ENCODE results near the gene NEK11. TPM values are rescaled to one million over a fixed set of nuclear protein-coding genes. Genes with fewer than 3 reads are reported as not detected.

NEK11 gene
- total RNA-seq, 2 experiments from 2014 or later, result 1.6 to 4.2 TPM

GRCh38 chr3:131081224-131081623 lies 54.5 kb downstream of the NEK11 start:
- CTCF ChIA-PET, result no interaction called here
- no peak for DNase-seq
- Mint-ChIP-seq H3K9me3 (no peaks in the 10 kb centered on the region), H3K27ac (no peak overlapping the region), H3K4me3 (no peak overlapping the region), H3K27me3 (no peaks in the 10 kb centered on the region), H3K4me1 (ENCODE audit: low read depth) (no peaks in the 10 kb centered on the region), H3K36me3 (ENCODE audit: low read depth) (no peaks in the 10 kb centered on the region)
- H3K4me3 ChIP-seq (ENCODE audit: low read length), result no peak overlapping the region
- H3K27me3 ChIP-seq (ENCODE audit: control insufficient read depth in 1 of 2, insufficient read depth in 2 of 2, low read length in 2 of 2), result no peaks in the 10 kb centered on the region
- no peak overlapping the region for H3K27ac ChIP-seq (ENCODE audit: low read depth in 1 of 2, low read length in 2 of 2)
- POLR2A ChIA-PET, result no interaction called here
- intact Hi-C loops (cut with DNase I, micrococcal nuclease), result no loop called here
- H3K36me3 ChIP-seq (ENCODE audit: insufficient read depth, low read length), result no peaks in the 10 kb centered on the region
- H3K9me3 ChIP-seq (ENCODE audit: control insufficient read depth in 1 of 2, insufficient read depth in 1 of 2, low read length in 2 of 2), result no peaks in the 10 kb centered on the region
- no peak for ATAC-seq (ENCODE audit: poor library complexity)
- no peaks in the 10 kb centered on the region for H3K4me1 ChIP-seq (ENCODE audit: insufficient read depth, low read length)
- TF ChIP-seq, protein P1, sequence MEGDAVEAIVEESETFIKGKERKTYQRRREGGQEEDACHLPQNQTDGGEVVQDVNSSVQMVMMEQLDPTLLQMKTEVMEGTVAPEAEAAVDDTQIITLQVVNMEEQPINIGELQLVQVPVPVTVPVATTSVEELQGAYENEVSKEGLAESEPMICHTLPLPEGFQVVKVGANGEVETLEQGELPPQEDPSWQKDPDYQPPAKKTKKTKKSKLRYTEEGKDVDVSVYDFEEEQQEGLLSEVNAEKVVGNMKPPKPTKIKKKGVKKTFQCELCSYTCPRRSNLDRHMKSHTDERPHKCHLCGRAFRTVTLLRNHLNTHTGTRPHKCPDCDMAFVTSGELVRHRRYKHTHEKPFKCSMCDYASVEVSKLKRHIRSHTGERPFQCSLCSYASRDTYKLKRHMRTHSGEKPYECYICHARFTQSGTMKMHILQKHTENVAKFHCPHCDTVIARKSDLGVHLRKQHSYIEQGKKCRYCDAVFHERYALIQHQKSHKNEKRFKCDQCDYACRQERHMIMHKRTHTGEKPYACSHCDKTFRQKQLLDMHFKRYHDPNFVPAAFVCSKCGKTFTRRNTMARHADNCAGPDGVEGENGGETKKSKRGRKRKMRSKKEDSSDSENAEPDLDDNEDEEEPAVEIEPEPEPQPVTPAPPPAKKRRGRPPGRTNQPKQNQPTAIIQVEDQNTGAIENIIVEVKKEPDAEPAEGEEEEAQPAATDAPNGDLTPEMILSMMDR (IDR thresholded peaks at IDR 0.05), result no peak

GRCh38 chr3:131082246-131082645 lies 55.6 kb downstream of the NEK11 start:
- Mint-ChIP-seq H3K9me3 (no peaks in the 10 kb centered on the region), H3K4me1 (ENCODE audit: low read depth) (no peaks in the 10 kb centered on the region), H3K27ac (no peak overlapping the region), H3K36me3 (ENCODE audit: low read depth) (no peaks in the 10 kb centered on the region), H3K4me3 (no peak overlapping the region), H3K27me3 (no peaks in the 10 kb centered on the region)
- ATAC-seq (ENCODE audit: poor library complexity) (no peak), DNase-seq (no peak)
- ChIA-PET POLR2A (no interaction called here), CTCF (no interaction called here)
- H3K4me1 ChIP-seq (ENCODE audit: insufficient read depth, low read length), result no peaks in the 10 kb centered on the region
- no peaks in the 10 kb centered on the region for H3K27me3 ChIP-seq (ENCODE audit: control insufficient read depth in 1 of 2, insufficient read depth in 2 of 2, low read length in 2 of 2)
- TF ChIP-seq, protein P1 (IDR thresholded peaks at IDR 0.05), result no peak
- no peaks in the 10 kb centered on the region for H3K9me3 ChIP-seq (ENCODE audit: control insufficient read depth in 1 of 2, insufficient read depth in 1 of 2, low read length in 2 of 2)
- intact Hi-C loops (cut with DNase I, micrococcal nuclease), result no loop called here
- H3K4me3 ChIP-seq (ENCODE audit: low read length), result no peak overlapping the region
- H3K36me3 ChIP-seq (ENCODE audit: insufficient read depth, low read length), result no peaks in the 10 kb centered on the region
- H3K27ac ChIP-seq (ENCODE audit: low read depth in 1 of 2, low read length in 2 of 2), result no peak overlapping the region

DNA sequence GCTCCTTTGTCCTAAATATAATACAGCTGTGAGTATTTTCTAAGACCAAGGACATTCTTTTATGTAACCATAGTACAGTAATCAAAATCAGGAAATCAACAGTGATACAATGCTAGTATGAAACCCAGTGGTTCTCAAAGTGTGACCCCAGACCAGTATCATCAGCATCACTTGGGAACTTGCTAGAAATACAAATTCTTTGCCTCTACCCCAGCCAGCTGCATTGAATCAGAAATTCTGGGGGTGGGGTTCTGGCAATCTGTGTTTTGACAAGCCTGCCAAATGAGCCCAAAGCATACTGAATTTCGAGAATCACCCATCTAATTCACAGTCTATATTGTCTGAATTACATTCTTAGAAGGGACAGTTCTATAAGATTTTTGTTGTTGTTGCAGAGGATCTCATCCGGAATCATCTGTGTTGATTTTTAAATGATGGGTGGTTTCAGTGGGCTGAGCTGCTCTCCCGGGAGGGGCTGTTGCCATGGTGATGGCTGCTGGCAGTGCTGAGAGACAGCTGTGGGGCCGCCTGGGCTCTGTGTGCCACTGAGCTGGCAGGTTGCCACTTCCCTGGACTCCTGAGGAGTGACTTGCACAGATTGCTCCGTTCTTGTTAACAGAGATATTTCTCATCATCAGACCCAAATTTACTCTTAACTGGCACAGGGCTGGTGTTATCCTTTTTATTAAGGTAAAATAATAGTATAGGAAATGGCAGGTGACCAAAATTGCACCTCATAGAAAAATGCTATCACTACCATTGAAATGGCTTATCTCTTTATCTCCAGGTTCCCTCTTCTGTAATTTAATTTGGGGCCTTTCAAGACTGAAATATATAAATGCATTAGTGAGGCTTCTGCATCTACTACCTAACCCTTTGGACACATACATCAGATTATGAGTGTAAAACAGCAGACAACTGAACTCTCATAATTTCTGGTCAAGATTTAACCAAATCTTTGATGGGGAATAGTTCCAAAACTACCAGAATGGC lies 56.5 kb downstream of the NEK11 start:
- Mint-ChIP-seq H3K4me1 (ENCODE audit: low read depth) (no peaks in the 10 kb centered on the region), H3K27ac (no peak overlapping the region), H3K36me3 (ENCODE audit: low read depth) (no peaks in the 10 kb centered on the region), H3K27me3 (no peaks in the 10 kb centered on the region), H3K4me3 (no peak overlapping the region), H3K9me3 (no peaks in the 10 kb centered on the region)
- no peaks in the 10 kb centered on the region for H3K27me3 ChIP-seq (ENCODE audit: control insufficient read depth in 1 of 2, insufficient read depth in 2 of 2, low read length in 2 of 2)
- ChIA-PET CTCF (no interaction called here), POLR2A (no interaction called here)
- no peak overlapping the region for H3K27ac ChIP-seq (ENCODE audit: low read depth in 1 of 2, low read length in 2 of 2)
- no peak for DNase-seq
- ATAC-seq (ENCODE audit: poor library complexity), result no peak
- H3K4me1 ChIP-seq (ENCODE audit: insufficient read depth, low read length), result no peaks in the 10 kb centered on the region
- intact Hi-C loops (cut with DNase I, micrococcal nuclease), result no loop called here
- H3K36me3 ChIP-seq (ENCODE audit: insufficient read depth, low read length), result no peaks in the 10 kb centered on the region
- no peaks in the 10 kb centered on the region for H3K9me3 ChIP-seq (ENCODE audit: control insufficient read depth in 1 of 2, insufficient read depth in 1 of 2, low read length in 2 of 2)
- TF ChIP-seq, protein P1 (IDR thresholded peaks at IDR 0.05), result no peak
- no peak overlapping the region for H3K4me3 ChIP-seq (ENCODE audit: low read length)

Data from CD4-positive, alpha-beta T cell (primary cell).